ENCODE data around the gene SPHK2. TPM values are rescaled to one million over a fixed set of nuclear protein-coding genes. Genes with fewer than 3 reads are reported as not detected.

SPHK2 gene
- total RNA-seq, 2 donors from 2014 or later, result 6.2 to 8.0 TPM

GRCh38 chr19:48660852-48661710, 41.8 kb downstream of the SPHK2 start:
- Histone ChIP-seq H3K36me3 (no peaks in the 10 kb centered on the region), H3K27me3 (no peaks in the 10 kb centered on the region), H3K9me3 (no peaks in the 10 kb centered on the region), H3K4me3 (no peak overlapping the region), H3K27ac (peak overlapping the region; percentile 46 to 56), H3K4me1 (peaks cover 0 to 11% of the 10 kb centered on the region in 2 donors)
- TF ChIP-seq CTCF (IDR thresholded peaks at IDR 0.05), result no peak
- peak; percentile 93 for DNase-seq (ENCODE audit: low spot score)

GRCh38 chr19:48661711-48662090, 42.4 kb downstream of the SPHK2 start:
- H3K27me3 ChIP-seq, result no peaks in the 10 kb centered on the region
- no peaks in the 10 kb centered on the region for H3K36me3 ChIP-seq
- H3K4me1 ChIP-seq, result peaks cover 0 to 11% of the 10 kb centered on the region in 2 donors
- no peak overlapping the region for H3K4me3 ChIP-seq
- no peaks in the 10 kb centered on the region for H3K9me3 ChIP-seq
- H3K27ac ChIP-seq, result no peak overlapping the region
- no peak for TF ChIP-seq CTCF (IDR thresholded peaks at IDR 0.05)
- no peak for DNase-seq (ENCODE audit: low spot score)

- no peaks in the 10 kb centered on the region for H3K36me3 ChIP-seq
- no peak for TF ChIP-seq CTCF (IDR thresholded peaks at IDR 0.05)
- no peaks in the 10 kb centered on the region for H3K9me3 ChIP-seq
- H3K4me3 ChIP-seq, result no peak overlapping the region
- no peak for DNase-seq (ENCODE audit: low spot score)
- peaks cover 0 to 11% of the 10 kb centered on the region in 2 donors for H3K4me1 ChIP-seq
- no peak overlapping the region for H3K27ac ChIP-seq
- no peaks in the 10 kb centered on the region for H3K27me3 ChIP-seq
Measured at GRCh38 chr19:48663667-48664066, 44.4 kb downstream of the SPHK2 start.

GRCh38 chr19:48664476-48664875, 45.2 kb downstream of the SPHK2 start:
- Histone ChIP-seq H3K36me3 (no peaks in the 10 kb centered on the region), H3K27ac (no peak overlapping the region), H3K4me1 (peaks cover 0 to 11% of the 10 kb centered on the region in 2 donors), H3K9me3 (no peaks in the 10 kb centered on the region), H3K27me3 (no peaks in the 10 kb centered on the region), H3K4me3 (no peak overlapping the region)
- no peak for TF ChIP-seq CTCF (IDR thresholded peaks at IDR 0.05)
- DNase-seq (ENCODE audit: low spot score), result no peak

- no peak for DNase-seq (ENCODE audit: low spot score)
- no peak for TF ChIP-seq CTCF (IDR thresholded peaks at IDR 0.05)
- Histone ChIP-seq H3K4me3 (no peak overlapping the region), H3K27ac (no peak overlapping the region), H3K4me1 (peaks cover 0 to 5% of the 10 kb centered on the region in 2 donors), H3K27me3 (no peaks in the 10 kb centered on the region), H3K9me3 (no peaks in the 10 kb centered on the region), H3K36me3 (no peaks in the 10 kb centered on the region)
Measured at GRCh38 chr19:48665786-48666185, 46.5 kb downstream of the SPHK2 start.

Measured in right atrium auricular region (tissue), 2 donors.